Ureter (tissue), 1 donor: Measurements from ENCODE around the gene TPCN1. TPM values are rescaled to one million over a fixed set of nuclear protein-coding genes. Genes with fewer than 3 reads are reported as not detected.

Experiments
- DNase-seq: peaks from one replicate; pipeline ENCODE4 v3.0.0-alpha.2; 2020; ENCODE audit warnings: low spot score
- total RNA-seq: library from RNA; stranded (reverse); gene quantifications from one replicate; pipeline ENCODE4 v1.2.4, GENCODE V29; 2023
- donor health status: DM: yes; HTN: yes; CAD: no.

Gene TPCN1
- total RNA-seq, 1 donor from 2014 or later: 133 TPM

GRCh38 chr12:113285679-113286610 is 64.7 kb downstream of the TPCN1 start:
- DNase-seq: no peak

GRCh38 chr12:113286712-113287111 is 65.4 kb downstream of the TPCN1 start:
- no peak for DNase-seq

GRCh38 chr12:113287146-113287898 is 66.1 kb downstream of the TPCN1 start:
- DNase-seq: no peak

- no peak for DNase-seq
These were observed 66.6 kb downstream of the TPCN1 start for GRCh38 chr12:113287899-113288282.

GRCh38 chr12:113289361-113289760 is 68.1 kb downstream of the TPCN1 start:
- DNase-seq: no peak

GRCh38 chr12:113290506-113290905 is 69.2 kb downstream of the TPCN1 start:
- DNase-seq: no peak

GRCh38 chr12:113291586-113291985 is 70.3 kb downstream of the TPCN1 start:
- DNase-seq: no peak

- DNase-seq: no peak
These were observed 70.8 kb downstream of the TPCN1 start for GRCh38 chr12:113292091-113292490.

GRCh38 chr12:113292547-113292946 is 71.3 kb downstream of the TPCN1 start:
- DNase-seq: no peak

- DNase-seq: no peak
These were observed 71.8 kb downstream of the TPCN1 start for GRCh38 chr12:113293100-113293499.

- no peak for DNase-seq
These were observed 74.8 kb downstream of the TPCN1 start for GRCh38 chr12:113295886-113296556.

- no peak for DNase-seq
These were observed 75.4 kb downstream of the TPCN1 start for GRCh38 chr12:113296557-113297213.

- no peak for DNase-seq
These were observed 75.9 kb downstream of the TPCN1 start for GRCh38 chr12:113297214-113297587.

- no peak for DNase-seq
These were observed 76.6 kb downstream of the TPCN1 start for GRCh38 chr12:113297621-113298471.

GRCh38 chr12:113298472-113298817 is 77.2 kb downstream of the TPCN1 start:
- DNase-seq: no peak

- DNase-seq: no peak
These were observed 77.7 kb downstream of the TPCN1 start for GRCh38 chr12:113298861-113299545.

- peak; percentile 68 for DNase-seq
These were observed 78.5 kb downstream of the TPCN1 start for GRCh38 chr12:113299619-113300237.

- no peak for DNase-seq
These were observed 80.5 kb downstream of the TPCN1 start for GRCh38 chr12:113301811-113302210.

- no peak for DNase-seq
These were observed 81.2 kb downstream of the TPCN1 start for GRCh38 chr12:113302466-113302865.
